Limb (tissue), 2 donors: Measurements from ENCODE around the gene BICD1.
A peak's percentile ranks its signal among the peaks of the same experiment; 100 is the strongest.
"Not testable (repeated sequence)": the region's sequence is repeated elsewhere in the genome, so short reads cannot be mapped to it uniquely, and the experiment has no call there.

ENCODE experiments used
- DNase-seq, 2 donors: peaks; one replicate each; pipeline ENCODE4 v3.0.0-alpha.2; 2016; ENCODE audit errors: extremely low spot score in 2 of 2

The BICD1 gene

DNA sequence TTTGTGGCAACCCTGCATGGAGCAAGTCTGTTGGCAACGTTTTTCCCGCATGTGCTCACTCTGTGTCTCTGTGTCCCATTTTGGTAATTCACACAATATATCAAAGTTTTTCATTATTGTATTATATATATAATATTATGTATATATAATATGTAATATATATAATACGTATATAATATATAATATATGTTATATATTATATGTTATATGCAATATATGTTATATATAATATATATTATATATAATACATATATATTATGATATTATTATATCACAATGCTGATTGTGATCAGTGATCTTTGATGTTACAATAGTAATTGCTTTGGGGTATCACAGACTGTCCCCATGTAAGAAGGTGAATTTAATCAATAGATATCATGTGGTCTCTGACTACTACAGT is 84.8 kb downstream of the BICD1 start:
- DNase-seq = no peak

DNA sequence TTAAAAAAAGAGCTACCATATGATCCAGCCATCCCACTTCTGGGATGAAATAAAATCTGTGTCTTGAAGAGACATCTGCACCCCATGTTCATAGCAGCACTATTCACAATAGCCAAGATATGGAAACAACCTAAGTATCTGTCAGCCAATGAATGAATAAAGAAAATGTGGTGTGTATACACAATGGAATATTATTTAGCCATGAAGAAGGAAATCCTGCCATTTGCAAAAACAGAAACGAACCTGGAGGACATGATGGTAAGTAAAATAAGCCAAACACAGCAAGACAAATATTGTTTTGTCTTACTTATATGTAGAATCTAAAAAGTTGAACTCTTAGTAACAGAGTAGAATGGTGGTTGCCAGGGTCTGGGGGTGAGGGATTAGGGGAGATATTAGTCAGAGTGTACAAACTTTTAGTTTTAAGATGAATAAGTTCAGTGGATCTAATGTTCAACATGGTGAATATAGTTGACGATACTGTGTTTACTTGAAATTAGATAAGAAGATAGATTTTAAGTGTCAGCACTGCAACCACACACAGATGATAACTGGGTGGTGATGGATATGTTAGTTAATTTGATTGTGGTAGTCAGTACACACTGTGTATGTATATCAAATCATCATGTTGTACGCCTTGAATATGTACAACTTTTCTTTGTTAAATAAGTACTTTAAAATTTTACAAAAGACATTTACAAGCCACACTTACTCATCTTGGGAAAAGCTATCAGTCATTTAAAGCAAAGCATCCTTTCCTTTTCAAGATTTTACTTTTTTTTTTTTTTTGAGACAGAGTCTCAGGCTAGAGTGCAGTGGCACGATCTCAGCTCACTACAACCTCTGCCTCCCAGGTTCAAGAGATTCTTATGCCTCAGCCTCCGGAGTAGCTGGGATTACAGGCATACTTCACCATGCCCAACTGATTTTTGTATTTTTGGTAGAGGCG is 89.9 kb downstream of the BICD1 start:
- DNase-seq = no peak

DNA sequence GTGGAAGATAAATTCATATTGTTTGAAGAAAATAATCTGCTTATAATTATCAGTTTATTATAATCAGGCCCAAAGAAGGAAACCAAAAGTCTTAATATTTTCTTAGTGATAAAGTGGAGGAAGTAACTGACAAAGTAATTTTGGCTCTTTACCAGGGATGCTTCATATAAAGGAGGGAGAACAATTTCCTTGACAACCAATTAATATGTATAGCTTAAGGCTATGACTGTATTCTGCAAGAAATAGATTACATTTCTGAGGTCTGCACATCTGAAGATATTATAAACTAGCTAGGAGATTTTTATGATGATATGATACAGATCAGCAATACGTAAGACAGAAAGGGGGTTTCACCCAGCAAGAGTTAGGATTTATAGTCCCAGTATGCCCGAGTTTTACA is 90.8 kb downstream of the BICD1 start:
- DNase-seq = no peak

DNA sequence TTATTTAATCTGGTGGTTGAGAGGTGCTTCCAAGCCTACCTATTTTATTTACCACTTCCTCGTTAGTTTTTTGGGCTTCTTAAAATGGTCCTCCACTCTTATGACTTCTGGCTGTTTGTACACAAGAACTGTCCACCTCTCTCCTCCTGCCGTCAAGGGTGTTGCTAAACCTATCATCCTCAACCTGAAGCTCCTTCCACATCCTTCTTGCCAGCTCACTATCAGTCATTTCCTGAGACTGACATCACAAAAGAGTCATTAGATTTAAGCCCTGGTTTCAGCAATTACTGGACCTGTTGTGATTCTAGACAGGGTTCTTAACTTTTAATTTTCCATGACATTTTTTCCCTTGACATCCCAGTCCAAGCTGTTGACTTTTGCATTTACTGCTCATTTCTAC is 91.9 kb downstream of the BICD1 start:
- DNase-seq = no peak

DNA sequence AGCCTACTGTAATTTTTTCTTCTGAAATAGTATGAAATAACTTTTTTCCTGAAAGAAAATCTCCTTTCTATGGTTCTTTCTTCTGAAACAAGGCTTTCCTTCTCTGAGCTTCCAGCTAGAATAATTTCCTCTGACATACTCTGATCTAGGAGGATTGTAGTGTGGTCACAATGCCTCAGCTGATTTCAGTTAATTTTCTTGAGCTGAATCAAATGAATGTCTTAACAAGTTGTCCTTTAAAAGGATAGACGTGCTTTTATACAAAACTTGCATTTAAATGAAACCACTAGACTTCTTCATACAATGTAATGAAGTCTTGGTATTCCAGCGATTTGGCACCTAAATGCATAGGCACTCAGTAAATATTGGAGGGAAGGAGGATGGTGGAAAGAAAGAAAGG is 94.4 kb downstream of the BICD1 start:
- no peak for DNase-seq

DNA sequence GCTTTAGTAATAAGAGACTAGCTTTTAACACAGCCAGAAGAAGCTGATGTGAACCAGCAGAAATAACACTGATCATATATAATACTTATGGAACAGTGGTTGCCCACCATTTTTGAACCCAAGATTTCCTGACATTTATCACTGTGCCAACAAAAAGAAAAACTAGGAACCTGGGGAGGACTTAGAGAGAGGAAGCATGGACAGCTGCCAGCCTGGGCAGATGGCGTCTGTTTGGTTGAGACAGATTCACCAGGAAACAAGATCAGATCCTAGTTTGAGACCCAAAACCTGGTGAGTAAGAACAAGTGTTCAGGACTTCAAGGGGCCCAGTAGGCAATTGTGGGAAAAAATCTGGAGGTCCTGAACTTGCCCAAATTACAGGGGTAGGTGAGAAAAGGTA is 95.3 kb downstream of the BICD1 start:
- DNase-seq = peak in 1 of 2 donors; percentile 15

DNA sequence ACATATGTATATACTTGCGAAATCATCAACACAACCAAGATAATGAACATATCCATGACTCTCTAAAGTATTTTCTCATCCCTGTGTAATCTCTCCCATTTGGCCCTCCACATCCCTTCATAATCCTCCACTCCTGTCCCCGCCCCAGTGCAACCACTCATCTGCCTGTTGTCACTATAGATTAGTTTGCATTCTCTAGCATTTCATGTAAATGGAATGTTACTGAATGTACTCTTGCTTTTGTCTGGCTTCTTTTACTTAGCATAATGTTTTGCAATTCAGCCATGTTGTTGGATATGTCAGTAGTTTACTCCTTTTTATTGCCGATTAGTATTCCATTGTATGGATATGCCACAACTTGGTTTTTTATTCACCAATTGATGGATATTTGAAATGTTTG is 99.1 kb downstream of the BICD1 start:
- no peak for DNase-seq

DNA sequence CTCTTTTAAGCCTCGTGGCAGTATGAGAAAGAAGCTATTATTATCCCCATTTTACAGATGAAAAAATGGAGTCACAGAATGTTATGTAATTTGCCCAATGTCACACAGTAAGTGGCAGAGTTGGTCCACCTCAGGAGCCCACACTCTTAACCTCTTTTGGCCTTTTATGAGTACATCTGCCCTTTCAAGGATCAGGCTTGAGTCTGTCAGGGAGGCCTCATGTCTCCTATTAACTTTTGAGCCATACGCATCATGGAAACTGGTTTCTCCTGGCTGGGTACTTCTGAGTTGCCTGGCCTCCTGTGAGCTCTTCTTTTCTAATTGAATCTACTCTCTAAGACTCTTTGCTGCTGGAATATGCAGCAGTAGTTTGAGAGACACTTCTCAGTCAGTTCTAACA is 101.7 kb downstream of the BICD1 start:
- DNase-seq = no peak

DNA sequence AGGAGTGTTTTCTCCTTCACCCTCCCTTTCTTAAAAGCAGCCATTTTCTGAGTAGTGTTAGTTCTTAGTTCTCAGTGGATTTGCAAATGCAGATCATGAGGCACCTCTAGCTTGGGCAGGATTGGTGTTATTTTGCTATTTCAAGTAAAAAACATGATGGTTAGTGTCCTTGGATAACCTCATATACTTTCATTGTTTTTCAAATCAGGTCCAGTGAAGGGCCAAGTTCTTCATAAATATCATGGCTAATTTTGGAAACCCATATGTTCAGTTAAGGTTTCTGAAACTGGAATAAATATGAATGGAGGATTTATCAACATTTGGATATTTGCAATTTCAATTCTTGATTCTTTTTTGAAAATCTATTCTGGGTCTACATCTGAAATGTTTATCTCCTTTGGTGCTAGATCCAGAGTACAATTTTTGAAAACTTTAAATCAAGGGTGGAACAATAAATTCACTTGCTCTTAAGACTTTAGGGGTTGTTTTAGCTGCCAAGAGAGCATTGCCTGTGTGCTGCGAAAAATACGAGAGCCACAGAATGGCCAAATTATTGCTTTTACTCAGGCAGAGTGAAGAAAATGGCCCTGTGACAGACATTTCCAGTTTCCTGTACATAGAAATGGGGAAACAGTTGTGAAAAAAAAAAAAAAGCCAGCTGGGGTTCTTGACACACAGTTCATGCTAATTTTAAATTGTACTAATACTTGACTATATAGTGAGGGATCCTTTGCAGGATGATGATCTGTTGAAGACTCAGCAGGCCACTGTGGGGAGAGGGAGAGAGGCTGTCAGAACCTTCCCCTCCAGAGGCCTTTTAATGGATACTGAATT is 104.6 kb downstream of the BICD1 start:
- DNase-seq = no peak

DNA sequence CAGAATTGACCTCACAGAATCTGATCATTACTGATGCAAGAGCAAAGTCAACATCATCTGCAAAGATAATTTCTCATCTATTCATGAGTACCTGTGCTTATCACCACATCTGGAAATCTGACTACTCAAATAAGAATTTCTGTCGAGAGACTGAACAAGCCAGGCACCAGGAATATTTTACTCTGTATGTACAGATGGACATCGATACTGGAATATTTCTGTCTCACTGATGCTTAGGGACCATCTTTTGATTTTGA is 105.2 kb downstream of the BICD1 start:
- no peak for DNase-seq

DNA sequence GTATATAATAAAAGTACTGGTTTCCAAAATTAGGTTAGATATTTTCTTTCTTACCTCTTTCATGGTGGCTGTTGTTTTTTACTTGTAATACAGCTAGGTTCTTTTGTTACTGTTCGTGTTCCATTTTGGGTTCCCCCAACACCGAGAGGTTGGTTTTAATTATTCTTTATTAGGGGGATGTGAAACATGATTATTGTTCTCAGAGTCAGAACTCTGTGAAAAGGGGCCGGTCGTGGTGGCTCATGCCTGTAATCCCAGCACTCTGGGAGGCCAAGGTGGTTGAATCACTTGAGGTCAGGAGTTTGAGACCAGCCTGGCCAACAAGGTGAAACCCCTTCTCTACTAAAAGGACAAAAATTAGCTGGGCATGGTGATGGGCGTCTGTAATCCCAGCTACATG is 108.1 kb downstream of the BICD1 start:
- DNase-seq = no peak

DNA sequence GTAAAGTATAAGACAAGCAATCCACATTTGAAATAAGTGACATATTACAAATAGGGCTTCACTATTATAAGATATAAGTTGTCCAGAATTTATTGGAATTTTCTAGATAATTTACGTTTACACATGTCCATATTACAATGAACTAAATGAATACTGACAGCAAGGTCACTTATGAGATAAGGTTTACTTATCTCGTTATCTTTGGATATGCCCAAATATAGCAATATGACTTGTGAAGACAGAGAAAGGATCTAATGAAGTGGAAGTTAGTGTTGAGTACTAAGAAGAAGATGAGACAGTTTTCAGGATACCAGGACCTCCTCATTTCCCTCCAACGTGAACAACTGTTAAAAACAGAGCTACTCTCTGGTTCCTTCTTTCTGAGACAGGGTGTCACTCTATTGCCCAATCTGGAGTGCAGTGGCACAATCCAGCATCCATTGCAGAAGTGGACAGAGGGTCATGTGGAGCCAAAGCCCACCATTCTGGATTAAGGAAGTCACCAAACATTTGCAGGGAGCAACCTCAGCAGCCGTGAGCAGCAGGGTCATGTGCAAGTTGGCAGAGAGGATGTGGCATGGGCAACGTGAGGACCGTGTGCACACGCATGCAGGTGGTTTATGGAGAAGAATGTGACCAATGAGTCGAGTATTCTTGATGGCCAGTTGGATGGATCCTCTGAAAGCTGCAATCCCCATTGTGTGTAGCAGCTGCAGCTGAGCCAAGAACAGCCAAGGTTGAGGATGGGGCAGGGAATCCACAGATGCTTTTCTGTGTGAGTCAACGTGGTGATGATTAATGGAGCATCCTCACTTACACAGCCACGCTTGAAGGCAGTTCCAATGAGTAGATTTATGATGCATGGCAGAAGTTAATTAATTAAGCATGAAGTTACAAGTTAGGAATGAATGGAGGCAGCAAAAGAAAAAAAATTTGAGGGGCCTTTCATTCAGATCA is 111.0 kb downstream of the BICD1 start:
- no peak for DNase-seq

DNA sequence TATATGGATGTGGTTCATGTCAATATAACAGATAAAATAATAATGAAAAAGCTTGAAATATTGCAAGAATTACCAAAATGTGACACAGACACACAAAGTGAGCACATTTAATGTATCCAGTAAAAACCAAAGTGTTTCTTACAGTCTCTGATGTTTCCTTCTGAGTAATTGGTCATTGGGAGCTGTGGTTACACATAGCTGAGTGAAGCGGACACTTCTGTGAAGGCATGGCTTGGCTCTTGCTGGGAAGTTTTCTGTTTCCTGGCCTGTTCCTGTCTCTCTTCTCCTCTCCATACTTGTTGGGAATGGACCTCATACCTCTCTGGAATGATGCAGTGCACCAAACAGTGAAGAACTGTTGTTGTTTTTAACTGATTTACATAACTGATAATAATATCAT is 117.3 kb downstream of the BICD1 start:
- DNase-seq = no peak

DNA sequence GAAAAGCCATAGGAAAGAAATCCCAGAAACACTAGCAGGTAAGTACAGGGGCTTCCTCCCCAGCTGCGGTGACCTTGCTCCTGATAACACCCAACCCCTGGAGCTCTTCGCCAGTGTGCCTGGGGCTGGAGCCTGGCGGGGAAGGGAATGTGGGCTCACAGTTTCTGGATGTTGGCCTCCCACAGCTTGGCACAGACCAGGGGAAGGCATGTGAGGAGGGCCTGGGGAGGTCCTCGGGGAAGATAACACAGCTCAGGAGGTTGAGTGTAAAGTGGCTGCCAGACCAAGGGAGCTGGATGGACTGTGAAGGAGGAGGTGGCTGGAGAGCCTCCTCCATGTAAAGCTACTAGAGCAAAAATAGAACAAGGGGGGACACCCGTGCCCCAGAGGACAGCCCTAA is 120.1 kb downstream of the BICD1 start:
- DNase-seq = no peak

DNA sequence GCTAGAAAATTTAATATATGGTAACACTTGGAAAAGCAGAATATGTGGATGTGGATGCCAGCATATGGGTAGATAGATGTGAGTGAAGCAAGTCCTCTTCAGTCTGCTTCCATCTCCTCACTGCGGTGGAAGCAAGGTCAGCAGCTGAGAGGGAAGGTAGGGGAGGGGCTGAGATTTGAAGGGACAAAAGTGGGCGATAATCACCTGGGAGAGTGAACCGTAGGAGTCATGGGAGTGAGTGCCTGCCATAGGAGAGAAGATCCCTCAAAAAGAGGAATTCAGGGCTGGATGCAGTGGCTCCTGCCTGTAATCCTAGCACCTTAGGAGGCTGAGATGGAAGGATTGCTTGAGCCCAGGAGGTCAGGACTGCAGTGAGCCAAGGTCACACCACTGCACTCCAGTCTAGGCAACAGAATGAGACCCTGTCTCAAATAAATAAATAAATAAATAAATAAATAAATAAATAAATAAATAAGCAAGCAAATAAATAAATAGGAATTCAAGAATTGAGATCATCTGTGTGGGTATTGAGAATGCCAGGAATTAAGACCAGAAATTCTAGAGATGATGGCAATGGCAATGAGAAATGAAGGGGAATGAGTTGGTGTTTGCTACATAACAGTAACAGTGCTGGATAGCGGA is 123.4 kb downstream of the BICD1 start:
- no peak for DNase-seq

DNA sequence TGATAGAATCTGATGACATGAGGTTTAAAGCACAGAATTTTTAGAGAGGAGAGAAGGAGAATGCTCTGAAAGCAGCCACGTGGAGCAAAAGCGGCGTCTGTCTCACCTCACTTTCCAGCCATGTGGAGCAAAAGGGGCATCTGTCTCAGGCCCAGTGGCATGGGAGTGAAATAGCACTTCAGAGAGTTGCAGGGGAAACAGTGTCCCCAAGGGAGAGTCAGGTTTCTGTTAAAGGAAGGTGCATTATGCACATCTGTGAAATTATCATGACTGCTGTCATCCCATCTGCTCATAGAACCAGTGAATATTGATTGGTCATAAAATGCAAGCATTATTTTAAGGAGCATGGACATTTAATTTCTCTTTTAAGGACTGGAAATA is 124.0 kb downstream of the BICD1 start:
- no peak for DNase-seq

DNA sequence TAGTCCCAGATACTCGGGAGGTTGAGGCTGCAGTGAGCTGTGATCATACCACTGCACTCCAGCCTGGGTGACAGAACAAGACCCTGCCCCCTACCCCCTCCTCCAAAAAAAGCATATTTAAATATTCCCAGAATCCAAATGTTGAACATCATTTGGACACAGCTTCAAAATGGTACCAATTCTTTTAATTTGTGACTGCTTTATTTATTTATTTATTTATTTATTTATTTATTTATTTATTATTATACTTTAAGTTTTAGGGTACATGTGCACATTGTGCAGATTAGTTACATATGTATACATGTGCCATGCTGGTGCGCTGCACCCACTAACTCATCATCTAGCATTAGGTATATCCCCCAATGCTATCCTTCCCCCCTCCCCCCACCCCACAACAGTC is 124.7 kb downstream of the BICD1 start:
- DNase-seq = not testable (repeated sequence)

DNA sequence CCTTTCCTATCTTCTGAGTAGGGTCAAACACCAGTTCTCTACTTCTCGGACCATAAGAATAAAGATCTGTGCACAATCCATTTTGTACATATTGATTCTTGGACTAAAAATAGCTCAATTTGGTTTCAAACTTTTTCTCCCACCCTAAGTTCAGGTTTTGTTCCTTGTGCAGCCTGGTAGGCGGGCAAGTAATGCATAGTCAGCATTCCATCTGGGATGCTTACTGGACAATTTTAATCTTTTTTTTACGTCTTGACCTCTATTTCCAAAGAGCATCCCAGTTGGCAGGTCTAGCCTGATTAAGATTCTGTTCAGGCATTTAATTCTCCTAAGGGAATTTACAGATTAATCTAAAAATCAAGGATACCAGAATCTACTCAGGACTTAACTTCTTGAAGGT is 126.9 kb downstream of the BICD1 start:
- no peak for DNase-seq

DNA sequence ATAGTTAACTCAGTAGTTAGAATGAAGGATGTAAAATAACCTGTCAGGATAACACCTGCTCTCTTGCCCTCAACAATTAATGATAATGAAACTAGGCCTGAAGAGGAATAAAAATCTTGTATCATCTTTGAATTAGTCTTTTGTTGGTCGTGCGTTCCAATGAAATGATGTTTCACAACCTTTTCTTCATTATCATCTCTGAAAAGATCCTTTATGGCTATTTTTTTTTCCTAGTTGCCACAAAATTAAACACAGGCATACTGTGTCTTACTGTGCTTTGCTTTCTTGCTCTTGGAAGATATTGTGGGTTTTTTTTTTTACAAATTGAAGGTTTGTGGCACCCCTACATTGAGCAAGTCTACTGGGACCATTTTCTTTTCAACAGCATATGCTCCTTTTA is 128.6 kb downstream of the BICD1 start:
- no peak for DNase-seq

DNA sequence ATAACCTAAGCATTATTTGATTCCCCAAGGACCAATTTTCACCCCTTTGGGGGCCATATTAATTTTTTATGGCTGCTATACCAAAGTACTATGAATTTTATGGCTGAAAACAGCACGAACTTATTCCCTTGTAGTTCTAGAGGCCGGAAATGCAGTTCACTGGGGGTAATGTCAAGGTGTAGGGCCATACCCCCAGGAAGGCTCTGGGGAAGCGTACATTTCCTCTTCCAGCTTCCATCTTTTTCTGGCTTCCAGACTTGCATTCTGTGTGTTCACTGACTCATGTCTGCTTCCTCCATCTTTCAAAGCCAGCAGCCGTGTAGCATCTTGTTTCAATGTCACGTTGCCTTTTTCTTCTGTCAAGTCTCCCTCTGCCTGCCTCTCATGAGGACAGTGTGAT is 133.5 kb downstream of the BICD1 start:
- DNase-seq = no peak

DNA sequence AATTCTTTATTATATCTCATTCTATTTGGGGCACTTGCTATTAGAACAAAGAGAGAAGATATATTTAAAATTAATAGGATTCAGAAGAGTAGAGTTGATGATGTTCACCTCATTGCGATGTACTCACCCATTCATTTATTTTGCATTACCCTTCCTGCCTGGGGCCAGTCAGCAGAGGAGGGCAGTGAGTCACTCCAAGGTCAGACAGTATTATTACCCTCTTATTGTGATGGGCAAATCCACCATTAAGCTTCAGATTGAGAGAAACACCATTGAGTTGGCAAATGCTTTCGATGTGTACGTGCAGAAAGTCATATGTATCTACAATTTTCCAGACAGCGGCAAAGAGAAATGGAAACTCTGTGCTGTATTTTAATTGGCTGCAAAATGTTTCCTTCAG is 134.2 kb downstream of the BICD1 start:
- no peak for DNase-seq
